Measurements from ENCODE around the gene THSD7B.

GRCh38 chr2:137138263-137138662 lies 372.9 kb downstream of the THSD7B start:
- TF ChIP-seq, protein P1, sequence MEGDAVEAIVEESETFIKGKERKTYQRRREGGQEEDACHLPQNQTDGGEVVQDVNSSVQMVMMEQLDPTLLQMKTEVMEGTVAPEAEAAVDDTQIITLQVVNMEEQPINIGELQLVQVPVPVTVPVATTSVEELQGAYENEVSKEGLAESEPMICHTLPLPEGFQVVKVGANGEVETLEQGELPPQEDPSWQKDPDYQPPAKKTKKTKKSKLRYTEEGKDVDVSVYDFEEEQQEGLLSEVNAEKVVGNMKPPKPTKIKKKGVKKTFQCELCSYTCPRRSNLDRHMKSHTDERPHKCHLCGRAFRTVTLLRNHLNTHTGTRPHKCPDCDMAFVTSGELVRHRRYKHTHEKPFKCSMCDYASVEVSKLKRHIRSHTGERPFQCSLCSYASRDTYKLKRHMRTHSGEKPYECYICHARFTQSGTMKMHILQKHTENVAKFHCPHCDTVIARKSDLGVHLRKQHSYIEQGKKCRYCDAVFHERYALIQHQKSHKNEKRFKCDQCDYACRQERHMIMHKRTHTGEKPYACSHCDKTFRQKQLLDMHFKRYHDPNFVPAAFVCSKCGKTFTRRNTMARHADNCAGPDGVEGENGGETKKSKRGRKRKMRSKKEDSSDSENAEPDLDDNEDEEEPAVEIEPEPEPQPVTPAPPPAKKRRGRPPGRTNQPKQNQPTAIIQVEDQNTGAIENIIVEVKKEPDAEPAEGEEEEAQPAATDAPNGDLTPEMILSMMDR (IDR thresholded peaks at IDR 0.05) = no peak
- TF ChIP-seq EP300 (IDR thresholded peaks at IDR 0.05) (no peak), POLR2A (IDR thresholded peaks at IDR 0.05; ENCODE audit: low read depth) (no peak)

Data from esophagus muscularis mucosa (tissue), 4 donors.